PC-9 (cell line): ENCODE results near the gene SPOCK3. TPM values are rescaled to one million over a fixed set of nuclear protein-coding genes. Genes with fewer than 3 reads are reported as not detected.

Source experiments
- BruUV-seq: library from RNA; stranded (reverse); fragments of 400-500 nt; replicated peaks from 2 replicates; lab custom pipeline; 2021; lab: Mats Ljungman, UMichigan
- CTCF ChIA-PET: fragments of 300-600 bp; sonication (Branson Sonifier 250); formaldehyde crosslinking; loops from one replicate; lab custom pipeline; 2022; ENCODE audit warnings: antibody characterized with exemption; lab: Charles Lee
- POLR2A ChIA-PET: fragments of 300-600 bp; sonication (Branson Sonifier 250); formaldehyde crosslinking; loops from one replicate; lab custom pipeline; 2022; ENCODE audit warnings: antibody characterized with exemption; ENCODE audit not compliant: unreplicated experiment; lab: Charles Lee
- DNase-seq, 2 experiments: peaks; one replicate each; pipeline versions ENCODE4 v3.0.0 to v3.0.0-alpha.2; 2015 to 2022; ENCODE audit warnings: mixed read lengths in 1 of 2
- H2AFZ ChIP-seq: fragments of 200-600 bp; sonication (generic); 2 replicates; pipeline ENCODE4 v1.8.1; 2017; ENCODE audit warnings: antibody characterized with exemption
- H3F3A ChIP-seq: fragments of 200-600 bp; sonication (generic); 2 replicates; pipeline ENCODE4 v1.8.1; 2017; ENCODE audit warnings: antibody characterized with exemption, mild to moderate bottlenecking, low read depth; ENCODE audit not compliant: insufficient read depth
- H3K27ac ChIP-seq: fragments of 200-600 bp; sonication (generic); 2 replicates; pipeline ENCODE4 v1.6.1; 2016; ENCODE audit warnings: mixed run types
- H3K27me3 ChIP-seq: fragments of 200-600 bp; sonication (generic); 2 replicates; pipeline ENCODE4 v1.6.1; 2016; ENCODE audit warnings: low read depth, mixed run types; ENCODE audit not compliant: insufficient read depth
- H3K36me3 ChIP-seq: fragments of 200-600 bp; sonication (generic); 2 replicates; pipeline ENCODE4 v1.6.1; 2016; ENCODE audit warnings: low read depth, mixed run types
- H3K4me1 ChIP-seq: fragments of 200-600 bp; sonication (generic); replicated peaks from 2 replicates; pipeline ENCODE4 v1.6.1; 2016; ENCODE audit warnings: mixed run types; ENCODE audit not compliant: insufficient read depth
- H3K4me2 ChIP-seq: fragments of 200-600 bp; sonication (generic); 2 replicates; pipeline ENCODE4 v1.6.1; 2017; ENCODE audit warnings: mixed run types
- H3K4me3 ChIP-seq: fragments of 200-600 bp; sonication (generic); 2 replicates; pipeline ENCODE4 v1.6.1; 2016; ENCODE audit warnings: mixed run types
- H3K79me2 ChIP-seq: fragments of 200-600 bp; sonication (generic); 2 replicates; pipeline ENCODE4 v1.6.1; 2017; ENCODE audit warnings: low read depth, mixed run types
- H3K9me2 ChIP-seq: fragments of 200-600 bp; sonication (generic); 2 replicates; pipeline ENCODE4 v1.8.1; 2017; ENCODE audit warnings: mild to moderate bottlenecking; ENCODE audit not compliant: insufficient read depth
- H3K9me3 ChIP-seq: fragments of 200-600 bp; sonication (generic); 2 replicates; pipeline ENCODE4 v1.8.1; 2016; ENCODE audit warnings: low read depth; ENCODE audit not compliant: insufficient read depth
- H4K20me1 ChIP-seq: fragments of 200-600 bp; sonication (generic); 2 replicates; pipeline ENCODE4 v1.8.1; 2017; ENCODE audit not compliant: insufficient read depth
- CTCF ChIP-seq: fragments of 200-600 bp; sonication (generic); conservative IDR thresholded peaks from 2 replicates; pipeline ENCODE4 v1.6.1; 2017; ENCODE audit warnings: mixed run types, antibody characterized with exemption, mild to moderate bottlenecking, moderate library complexity
- EZH2 ChIP-seq: fragments of 200-600 bp; sonication (generic); IDR thresholded peaks from 2 replicates; pipeline ENCODE4 v1.8.0; 2017; ENCODE audit warnings: antibody characterized with exemption, low read depth
- intact Hi-C: fragments of 100-400 bp; cut with micrococcal nuclease; formaldehyde crosslinking; loops from one replicate; pipeline ENCODE4 v1.10.0; 2022; ENCODE audit not compliant: unreplicated experiment
- total RNA-seq: library from RNA; stranded (reverse); gene quantifications from 2 replicates; pipeline ENCODE4 v1.2.3, GENCODE V29; 2021

The SPOCK3 gene
- total RNA-seq, 1 experiment from 2014 or later = not detected

GRCh38 chr4:166941629-166942028 lies 292.7 kb downstream of the SPOCK3 start:
- Histone ChIP-seq H3K9me2 (no peaks in the 10 kb centered on the region), H3K4me2 (no peak overlapping the region), H3K9me3 (no peaks in the 10 kb centered on the region), H3K27ac (no peak overlapping the region), H3F3A (no peaks in the 10 kb centered on the region), H3K27me3 (no peaks in the 10 kb centered on the region), H3K4me1 (no peaks in the 10 kb centered on the region), H3K79me2 (no peaks in the 10 kb centered on the region), H4K20me1 (no peaks in the 10 kb centered on the region), H2AFZ (no peak overlapping the region), H3K4me3 (no peak overlapping the region), H3K36me3 (no peaks in the 10 kb centered on the region)
- TF ChIP-seq EZH2 = no peak
- TF ChIP-seq CTCF = no peak
- ChIA-PET CTCF (no interaction called here), POLR2A (no interaction called here)
- no peak for DNase-seq
- intact Hi-C loops = no loop called here
- BruUV-seq = no TSS peak

GRCh38 chr4:166930464-166930863 lies 303.8 kb downstream of the SPOCK3 start:
- no peak overlapping the region for H3K4me2 ChIP-seq
- BruUV-seq = no TSS peak
- TF ChIP-seq CTCF (no peak), EZH2 (no peak)
- DNase-seq = no peak
- H3K4me3 ChIP-seq = no peak overlapping the region
- no peak overlapping the region for H2AFZ ChIP-seq
- no peaks in the 10 kb centered on the region for H3K36me3 ChIP-seq
- H4K20me1 ChIP-seq = no peaks in the 10 kb centered on the region
- H3K27ac ChIP-seq = no peak overlapping the region
- H3K27me3 ChIP-seq = no peaks in the 10 kb centered on the region
- H3K9me3 ChIP-seq = no peaks in the 10 kb centered on the region
- H3K4me1 ChIP-seq = no peaks in the 10 kb centered on the region
- CTCF ChIA-PET = interaction anchor here (0.6 kb wide), 1 partner anchor 1824 kb away, joined by 14 read pairs; no protein-coding TSS in a partner anchor
- intact Hi-C loops = no loop called here
- no peaks in the 10 kb centered on the region for H3K9me2 ChIP-seq
- POLR2A ChIA-PET = no interaction called here
- no peaks in the 10 kb centered on the region for H3K79me2 ChIP-seq
- no peaks in the 10 kb centered on the region for H3F3A ChIP-seq

GRCh38 chr4:166924424-166924823 lies 309.9 kb downstream of the SPOCK3 start:
- BruUV-seq = no TSS peak
- DNase-seq = no peak

GRCh38 chr4:166913926-166914325 lies 320.4 kb downstream of the SPOCK3 start:
- POLR2A ChIA-PET = no interaction called here
- no TSS peak for BruUV-seq
- intact Hi-C loops = no loop called here

More at GRCh38 chr4:166924424-166924823, 309.9 kb downstream of the SPOCK3 start:
- intact Hi-C loops = no loop called here
- Histone ChIP-seq H3K9me3 (no peaks in the 10 kb centered on the region), H3K4me2 (no peak overlapping the region), H3K9me2 (no peaks in the 10 kb centered on the region), H3K27me3 (no peaks in the 10 kb centered on the region), H3K79me2 (no peaks in the 10 kb centered on the region), H3F3A (no peaks in the 10 kb centered on the region), H3K36me3 (no peaks in the 10 kb centered on the region), H4K20me1 (no peaks in the 10 kb centered on the region), H2AFZ (no peak overlapping the region), H3K27ac (no peak overlapping the region), H3K4me3 (no peak overlapping the region), H3K4me1 (no peaks in the 10 kb centered on the region)
- TF ChIP-seq EZH2 = no peak
- ChIA-PET POLR2A (no interaction called here), CTCF (no interaction called here)

More at GRCh38 chr4:166913926-166914325, 320.4 kb downstream of the SPOCK3 start:
- Histone ChIP-seq H2AFZ (no peak overlapping the region), H4K20me1 (no peaks in the 10 kb centered on the region), H3K4me1 (no peaks in the 10 kb centered on the region), H3K9me3 (no peaks in the 10 kb centered on the region), H3K36me3 (no peaks in the 10 kb centered on the region), H3K79me2 (no peaks in the 10 kb centered on the region), H3K4me3 (no peak overlapping the region), H3K27me3 (no peaks in the 10 kb centered on the region), H3K27ac (no peak overlapping the region), H3K9me2 (no peaks in the 10 kb centered on the region), H3F3A (no peaks in the 10 kb centered on the region), H3K4me2 (no peak overlapping the region)
- no peak for TF ChIP-seq CTCF
- TF ChIP-seq EZH2 = no peak
- CTCF ChIA-PET = no interaction called here
- no peak for DNase-seq
